Raji (cell line): ENCODE results near the gene KLHDC1.

Experiments
- POLR2A ChIP-seq: IDR thresholded peaks from 2 replicates; pipeline ENCODE4 v1.6.1; 2011; ENCODE audit warnings: low read depth, low read length, control low read depth; ENCODE audit not compliant: insufficient read depth

Gene KLHDC1

GRCh38 chr14:49774106-49774505 lies 81.2 kb downstream of the KLHDC1 start:
- TF ChIP-seq POLR2A: no peak

DNA sequence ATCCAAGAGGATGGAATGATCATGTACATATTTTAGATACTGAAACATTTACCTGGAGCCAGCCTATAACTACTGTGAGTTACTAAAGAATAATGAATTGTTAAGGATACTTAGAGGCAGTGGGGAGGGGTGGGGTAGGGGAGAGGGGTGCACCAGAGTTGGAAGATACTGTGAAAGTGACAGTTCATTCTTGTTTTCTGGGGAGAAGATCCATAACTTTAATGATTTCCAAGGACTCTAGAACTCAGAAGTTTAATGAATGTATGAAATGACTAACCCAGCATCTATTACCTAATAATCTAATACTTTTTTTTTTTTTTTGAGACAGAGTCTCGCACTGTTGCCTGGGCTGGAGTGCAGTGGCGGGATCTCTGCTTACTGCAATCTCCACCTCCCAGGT lies 85.5 kb downstream of the KLHDC1 start:
- no peak for TF ChIP-seq POLR2A

GRCh38 chr14:49783394-49784014 lies 90.6 kb downstream of the KLHDC1 start:
- TF ChIP-seq POLR2A: no peak

GRCh38 chr14:49786315-49786714 lies 93.4 kb downstream of the KLHDC1 start:
- TF ChIP-seq POLR2A: no peak

GRCh38 chr14:49792618-49793017 lies 99.7 kb downstream of the KLHDC1 start:
- no peak for TF ChIP-seq POLR2A

- no peak for TF ChIP-seq POLR2A
Measured at GRCh38 chr14:49796025-49796424, 103.1 kb downstream of the KLHDC1 start.
